HG03108 (cell line): Measurements from ENCODE around the gene CDH11.

Experiments used
- ATAC-seq: cut with Tn5 transposase; IDR thresholded peaks from one replicate; pipeline ENCODE4 v1.9.1; 2021; ENCODE audit warnings: moderate library complexity; ENCODE audit not compliant: unreplicated experiment

CDH11 gene

DNA sequence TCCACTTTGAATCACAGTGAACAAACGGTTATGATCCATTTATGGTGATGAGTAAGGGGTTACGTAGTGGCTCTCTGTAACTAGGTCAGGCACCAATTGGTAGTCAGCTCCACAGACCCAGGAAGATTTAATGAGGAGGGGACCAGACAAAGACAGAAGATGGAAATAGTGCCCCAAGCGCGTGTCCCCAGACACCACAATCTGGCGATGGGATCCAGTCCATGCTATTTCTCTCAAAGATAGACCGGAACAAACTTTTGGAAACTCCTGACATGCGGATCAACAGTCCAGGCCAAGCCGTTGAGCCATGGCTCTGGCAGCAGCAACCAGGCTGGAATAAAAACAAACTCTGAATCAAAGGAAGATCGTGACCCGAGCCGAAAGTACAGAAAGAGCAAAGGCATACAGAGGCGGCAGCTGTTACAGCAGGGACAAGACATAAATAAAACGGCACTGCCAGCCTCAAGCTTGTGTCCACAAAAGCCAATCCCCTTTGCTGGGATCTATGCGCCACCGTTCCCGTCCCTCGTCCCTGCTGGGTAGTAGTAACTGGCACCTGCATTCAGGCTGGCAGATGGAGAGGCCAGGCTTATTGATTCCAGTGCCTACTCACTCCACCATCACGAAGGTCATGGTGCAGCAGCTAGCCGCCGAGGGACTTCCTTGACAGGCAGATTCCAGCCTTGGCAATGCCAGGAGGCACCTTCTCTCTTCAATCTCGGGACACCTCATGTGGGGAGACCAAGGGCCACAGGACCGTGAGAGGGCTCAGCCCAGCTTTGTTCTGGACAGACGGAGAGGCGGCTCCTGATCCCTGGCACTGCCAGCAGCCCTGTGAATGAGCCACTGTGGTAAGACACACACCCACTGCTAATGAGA, 50.2 kb downstream of the CDH11 start:
- no peak for ATAC-seq

DNA sequence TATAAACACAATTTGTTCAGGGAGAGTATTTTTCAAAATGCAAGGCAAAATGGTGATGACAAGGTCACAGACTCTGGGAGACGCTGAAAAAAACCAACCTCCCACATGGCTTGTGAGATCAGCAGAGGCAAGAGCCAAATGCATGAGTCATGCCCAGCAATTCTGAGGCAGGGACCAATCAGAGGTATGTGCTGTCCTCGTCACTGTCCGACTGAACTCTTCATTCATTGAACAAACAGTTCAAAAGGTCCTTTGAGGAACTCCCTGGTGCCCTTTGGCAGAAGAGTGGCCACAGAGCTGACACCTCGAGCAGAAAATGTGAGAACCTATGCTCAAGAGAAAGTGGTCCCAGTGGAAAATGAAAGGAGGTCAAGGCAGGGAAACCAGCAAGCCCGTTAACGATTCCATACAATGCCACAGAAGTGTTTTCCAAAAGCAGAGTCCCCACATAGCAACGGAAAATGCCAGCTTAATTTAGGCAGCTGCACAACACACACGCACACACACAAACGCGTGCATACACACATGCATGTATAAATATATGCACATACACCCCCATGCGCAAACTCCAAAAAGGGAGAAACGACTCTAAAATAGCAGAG, 50.9 kb downstream of the CDH11 start:
- no peak for ATAC-seq

DNA sequence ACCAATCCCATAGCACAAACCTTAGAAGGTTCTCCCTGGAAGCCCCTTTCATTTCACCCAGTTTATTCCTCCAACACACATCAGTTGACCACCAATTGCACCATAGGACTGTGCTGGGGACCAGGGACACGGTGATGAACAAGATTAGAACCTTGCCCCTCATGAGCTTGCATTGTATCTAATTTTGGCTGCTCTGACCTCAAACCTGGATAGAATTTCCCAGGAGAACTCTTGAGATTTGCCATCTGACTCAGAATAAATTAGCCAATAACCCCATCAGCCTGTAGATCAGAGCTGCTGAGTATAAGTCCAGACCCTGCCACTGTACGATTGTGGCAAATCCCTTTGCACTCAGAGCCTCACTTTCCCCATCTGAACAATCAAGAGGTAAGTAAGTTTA, 52.1 kb downstream of the CDH11 start:
- no peak for ATAC-seq

DNA sequence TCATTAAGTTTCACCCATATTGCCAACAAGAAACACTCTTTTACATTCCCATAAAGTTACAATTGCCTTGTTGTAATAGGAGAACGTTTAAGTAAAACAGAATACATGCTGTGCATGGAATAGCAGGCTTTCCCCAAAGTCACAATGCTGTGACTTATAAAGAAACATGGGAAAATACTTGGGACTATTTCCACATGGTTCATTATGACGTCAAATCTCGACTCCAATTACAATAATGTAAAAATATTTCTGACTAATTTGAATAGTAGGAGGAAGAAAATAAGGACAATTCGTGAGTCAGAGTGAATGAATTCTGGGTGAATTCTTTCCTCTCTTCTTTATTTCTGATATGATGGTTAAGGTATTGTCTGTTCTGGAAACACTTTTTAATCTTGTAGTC, 52.8 kb downstream of the CDH11 start:
- ATAC-seq, result no peak

DNA sequence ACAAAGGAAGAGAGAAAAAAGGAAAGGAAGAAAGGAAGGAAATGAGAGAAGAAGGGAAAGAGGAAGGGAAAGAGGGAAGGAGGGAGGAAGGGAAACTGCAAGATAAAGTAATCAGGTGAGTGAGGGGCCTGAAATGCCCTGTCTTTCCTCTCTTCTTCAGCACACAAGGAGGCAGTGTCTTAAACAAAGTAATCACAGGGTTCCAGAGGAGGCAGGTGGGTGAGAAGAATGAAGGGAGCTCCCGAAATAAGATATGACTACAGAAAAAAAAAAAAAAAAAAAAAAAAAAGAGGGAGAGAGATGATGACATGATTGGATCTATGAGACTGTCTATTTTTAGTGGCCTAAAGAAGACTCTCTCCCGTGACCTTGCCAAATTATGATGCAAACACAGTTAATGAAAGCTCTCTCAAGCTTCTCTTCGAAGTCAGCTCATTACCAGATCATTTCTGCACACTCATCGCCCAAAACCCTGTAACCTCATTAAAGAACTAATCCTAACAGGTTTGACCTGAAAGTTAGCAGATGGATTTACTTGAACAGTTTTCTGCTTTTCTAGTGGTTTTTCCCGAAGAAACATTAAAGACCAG, 53.6 kb downstream of the CDH11 start:
- no peak for ATAC-seq

DNA sequence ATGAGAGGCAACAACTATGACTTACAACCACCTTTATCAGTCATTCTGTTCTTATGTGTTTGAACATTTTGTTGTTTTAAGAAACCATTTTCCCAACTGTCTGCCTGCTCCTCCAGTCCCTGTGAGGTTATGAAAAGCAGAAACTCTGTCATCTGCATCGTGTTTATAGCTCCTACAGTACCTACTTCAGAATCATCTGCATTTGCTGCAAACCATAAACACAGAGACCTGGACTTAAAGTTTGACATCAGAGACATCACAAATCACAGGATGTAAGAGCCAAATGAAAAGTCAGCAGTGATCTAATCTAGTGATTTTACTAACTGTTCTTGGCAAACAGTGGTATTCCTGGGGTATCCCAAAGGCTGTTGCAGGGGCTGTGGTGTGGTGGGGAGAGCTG, 55.2 kb downstream of the CDH11 start:
- no peak for ATAC-seq

DNA sequence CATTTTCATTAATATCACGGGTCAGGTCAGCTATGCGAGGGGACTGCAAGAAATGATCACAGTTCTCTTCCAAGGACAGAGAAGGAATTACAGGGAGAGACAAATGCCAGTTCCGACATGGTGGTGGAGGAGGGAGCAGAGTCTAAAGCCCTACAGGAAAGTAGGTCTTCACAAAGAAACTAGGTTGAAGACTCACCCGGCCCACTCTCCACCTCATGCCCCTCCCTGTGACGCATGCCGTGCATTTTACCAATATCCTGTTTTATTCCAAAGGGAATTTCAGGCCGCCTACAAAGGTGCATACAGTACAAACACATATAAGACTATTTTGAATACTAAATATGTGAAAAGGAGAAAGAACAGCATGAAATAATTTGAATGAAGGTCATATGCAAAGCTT, 56.8 kb downstream of the CDH11 start:
- ATAC-seq, result no peak

DNA sequence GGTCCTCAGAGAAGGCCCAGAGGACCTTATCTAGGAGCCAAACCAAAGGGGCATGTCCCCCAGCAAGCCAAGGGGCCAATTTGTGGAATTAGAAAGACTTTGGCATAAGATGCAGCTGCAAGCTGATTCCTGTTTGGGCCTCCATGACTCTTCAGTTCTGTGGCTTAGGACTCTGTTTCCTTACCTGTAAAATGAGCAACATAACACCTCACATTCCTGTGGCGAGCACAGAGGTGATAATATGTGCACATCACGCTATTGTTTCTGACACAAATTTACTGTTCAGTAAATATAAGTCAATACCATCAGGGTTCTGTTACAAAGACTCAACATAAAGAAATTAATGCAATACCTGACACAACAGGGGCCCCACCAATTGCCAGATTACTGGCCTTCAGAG, 57.7 kb downstream of the CDH11 start:
- no peak for ATAC-seq

DNA sequence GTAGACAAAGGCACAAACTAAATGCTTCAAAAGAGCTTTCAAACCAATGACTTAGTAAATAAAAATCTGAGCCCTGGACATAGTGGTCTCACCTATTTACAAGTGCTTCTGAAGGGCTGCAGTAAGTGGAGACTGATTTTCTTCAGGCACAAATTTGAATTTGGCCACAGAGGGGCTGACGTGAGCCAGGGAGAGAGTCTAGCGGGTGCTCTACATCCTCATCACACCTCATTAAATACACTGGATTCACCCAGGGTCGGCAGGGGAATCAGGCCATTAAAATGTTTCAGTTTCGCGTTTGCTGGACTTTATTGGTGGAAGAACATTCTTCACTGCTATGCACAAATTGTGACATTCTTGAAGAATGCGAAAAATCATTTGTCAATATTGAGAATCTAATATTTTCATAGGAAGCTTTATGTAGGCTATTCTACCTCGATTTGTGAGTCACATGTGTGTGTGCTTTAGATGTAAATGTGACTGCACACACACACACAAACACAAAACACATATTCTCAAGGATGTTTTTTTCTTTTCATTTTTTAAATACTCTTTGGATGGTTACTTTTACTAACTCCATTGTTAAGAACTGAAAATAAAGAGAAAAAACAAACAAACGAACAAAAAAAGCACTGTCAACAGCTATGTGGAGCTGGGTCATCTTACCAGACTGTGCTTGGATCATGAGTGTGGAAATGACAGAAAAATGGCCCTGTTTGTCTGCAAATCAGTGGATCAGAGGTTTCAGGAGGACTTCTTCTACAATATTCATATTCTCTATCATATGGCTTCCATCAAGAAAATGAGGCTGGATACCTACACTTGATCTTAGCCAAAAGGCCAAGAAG, 58.9 kb downstream of the CDH11 start:
- no peak for ATAC-seq

DNA sequence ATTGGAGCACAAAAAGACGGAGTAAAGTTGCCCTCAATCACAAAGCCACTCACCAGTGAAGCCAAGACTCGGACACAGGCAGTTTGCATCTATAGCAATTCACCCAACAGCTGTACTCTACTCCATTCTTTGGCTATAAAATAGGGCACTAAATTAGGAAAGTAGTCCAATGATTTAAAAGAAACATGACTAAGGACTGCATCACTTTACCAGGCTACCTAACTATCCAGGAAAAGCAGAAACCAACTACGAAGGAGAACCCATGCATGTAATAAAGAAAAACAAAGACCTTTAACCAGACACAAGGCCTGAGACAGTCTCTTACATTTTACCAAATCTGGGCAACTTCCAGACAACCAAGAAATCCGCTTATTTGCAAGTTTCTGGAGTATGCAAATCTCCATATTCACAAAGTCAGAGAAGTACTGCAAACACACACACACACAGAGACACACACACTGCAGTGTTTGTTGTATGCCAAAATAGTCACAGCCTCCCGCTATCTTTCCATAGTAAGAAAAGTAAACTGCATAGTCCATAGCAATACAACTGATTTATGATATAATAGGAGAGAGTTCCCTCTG, 59.8 kb downstream of the CDH11 start:
- ATAC-seq, result no peak

DNA sequence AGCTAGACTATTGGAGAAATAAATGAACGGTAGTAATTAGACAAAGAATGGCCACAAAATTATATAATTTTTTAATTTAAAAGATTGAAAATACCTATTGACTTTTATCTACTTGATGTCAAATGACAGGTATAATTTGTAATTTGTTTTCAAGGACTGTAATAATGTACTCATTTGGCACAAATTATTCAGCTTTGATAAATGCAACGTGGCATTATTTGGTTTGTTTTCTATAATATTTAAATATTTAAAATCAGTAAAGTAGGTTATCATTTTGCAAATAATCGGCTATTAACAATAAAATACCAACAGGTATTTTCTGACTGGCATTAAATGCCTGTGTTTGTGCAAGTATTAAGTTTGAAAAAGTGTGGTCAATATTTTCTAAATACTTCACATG, 60.6 kb downstream of the CDH11 start:
- no peak for ATAC-seq

DNA sequence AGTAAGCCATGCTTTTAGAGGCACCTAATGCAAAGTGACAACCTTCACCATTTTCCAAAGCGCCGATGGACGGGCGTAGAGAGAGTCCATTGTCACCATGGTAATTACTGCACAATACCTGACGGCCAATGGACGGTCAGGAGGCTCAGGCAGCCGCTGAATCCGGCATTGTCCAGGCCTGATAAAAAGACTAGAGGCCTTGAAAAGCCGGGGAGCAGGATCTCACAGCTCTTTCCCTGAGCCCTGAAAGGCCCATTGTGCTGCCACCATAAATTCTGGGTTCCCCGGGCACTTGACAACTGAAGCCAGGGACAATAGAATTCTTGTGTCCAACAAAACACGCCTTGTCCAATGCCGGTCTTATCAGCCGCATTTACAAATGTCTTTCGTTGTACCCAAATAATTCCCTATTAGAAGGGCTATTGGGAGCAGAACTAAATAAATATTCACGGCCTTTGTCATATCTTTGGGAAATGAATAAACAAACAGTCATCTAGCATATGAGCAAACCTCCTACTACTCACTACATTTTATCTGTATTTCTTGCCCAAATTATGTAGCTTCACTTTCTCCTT, 62.4 kb downstream of the CDH11 start:
- ATAC-seq, result no peak

DNA sequence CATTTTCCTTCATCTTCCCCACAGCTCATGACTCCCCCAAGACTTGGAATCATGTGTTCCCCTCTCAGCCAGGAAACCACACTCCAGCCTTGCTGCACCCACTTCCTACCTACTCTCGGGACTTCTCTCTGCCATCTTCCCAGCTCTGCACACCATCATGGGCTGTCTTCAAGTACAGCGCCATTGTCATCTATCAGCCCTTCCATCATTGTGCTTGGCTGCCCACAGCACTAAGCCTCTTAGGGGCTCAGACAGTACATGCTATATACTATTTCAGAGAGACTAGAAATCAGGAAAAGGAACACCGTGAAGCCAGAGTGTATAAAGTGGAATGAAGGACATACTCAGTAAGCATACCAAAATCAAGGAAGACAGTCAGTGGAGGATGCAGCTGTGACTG, 64.7 kb downstream of the CDH11 start:
- no peak for ATAC-seq

DNA sequence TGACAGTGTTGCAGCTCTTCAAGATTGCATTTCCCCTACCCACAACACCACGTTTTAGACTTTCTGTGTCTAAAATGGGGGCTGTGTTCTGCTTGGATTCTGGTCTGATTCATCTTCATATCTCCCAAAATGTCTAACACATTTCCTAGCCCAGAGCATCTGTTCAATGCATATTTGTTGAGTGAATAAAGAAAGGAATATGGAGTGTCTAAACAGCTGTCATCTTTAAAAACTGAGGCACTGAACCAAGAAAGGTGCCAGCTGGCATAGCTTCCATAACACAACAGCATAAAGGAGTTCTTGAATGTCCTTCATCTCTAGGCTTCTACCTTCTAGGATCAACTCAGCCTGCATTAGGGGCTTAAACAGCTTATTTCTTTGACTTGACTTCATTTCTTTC, 67.4 kb downstream of the CDH11 start:
- ATAC-seq, result no peak

DNA sequence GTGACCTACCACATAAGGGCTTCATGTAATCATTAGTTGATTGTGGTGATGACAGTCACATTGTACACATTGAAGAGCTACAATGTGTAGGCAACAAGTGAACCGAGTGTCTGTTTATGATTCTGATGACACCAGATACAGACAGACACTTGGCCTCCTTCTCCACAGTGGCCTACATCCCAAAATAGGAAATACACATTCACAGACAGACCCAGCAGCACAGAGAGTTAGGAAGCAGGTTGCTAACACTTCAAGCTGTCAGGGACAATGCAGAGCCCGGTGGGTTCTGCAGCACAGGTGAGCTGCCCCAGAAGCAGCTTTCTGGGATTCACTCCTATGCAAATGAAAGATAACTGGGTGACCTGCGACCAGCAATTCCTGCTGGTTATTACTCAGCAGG, 72.2 kb downstream of the CDH11 start:
- no peak for ATAC-seq

DNA sequence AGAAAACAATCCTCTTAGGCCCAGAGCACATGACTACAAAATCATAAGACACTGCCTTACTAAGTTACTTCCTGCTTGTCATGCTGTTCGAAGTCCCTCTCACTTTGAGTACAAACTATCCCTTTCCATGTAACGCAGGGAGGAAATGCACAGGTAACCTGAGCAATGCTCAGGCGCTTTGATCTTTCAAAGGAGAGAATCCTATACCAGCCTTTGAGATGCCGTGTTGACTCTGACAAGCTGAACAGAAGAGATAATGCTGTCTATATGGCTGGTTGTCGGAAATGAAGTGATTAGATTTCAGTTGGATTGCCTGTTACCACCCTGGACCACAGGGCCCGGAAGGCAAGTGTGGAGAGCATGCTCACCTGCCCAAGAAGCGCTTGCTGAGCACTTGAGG, 75.9 kb downstream of the CDH11 start:
- no peak for ATAC-seq

DNA sequence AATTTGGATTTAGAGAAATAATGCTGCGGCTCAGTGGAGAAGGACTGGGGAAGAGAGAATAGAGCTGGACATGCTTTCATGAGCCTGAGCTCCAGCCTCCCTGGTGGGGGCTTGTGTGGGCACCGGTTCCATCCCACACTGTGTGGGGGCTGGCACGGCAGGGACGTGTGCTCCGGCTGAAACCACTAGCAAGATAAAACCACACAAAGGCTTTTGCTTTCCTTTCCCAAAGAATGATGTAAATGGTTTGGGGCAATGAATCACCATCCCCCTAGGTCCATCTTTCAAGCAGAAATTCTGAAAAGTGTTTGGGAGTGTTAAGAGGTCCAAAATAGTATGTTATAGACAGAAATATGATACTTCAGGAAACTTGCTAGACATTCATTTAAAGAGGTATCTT, 77.0 kb downstream of the CDH11 start:
- ATAC-seq, result no peak

DNA sequence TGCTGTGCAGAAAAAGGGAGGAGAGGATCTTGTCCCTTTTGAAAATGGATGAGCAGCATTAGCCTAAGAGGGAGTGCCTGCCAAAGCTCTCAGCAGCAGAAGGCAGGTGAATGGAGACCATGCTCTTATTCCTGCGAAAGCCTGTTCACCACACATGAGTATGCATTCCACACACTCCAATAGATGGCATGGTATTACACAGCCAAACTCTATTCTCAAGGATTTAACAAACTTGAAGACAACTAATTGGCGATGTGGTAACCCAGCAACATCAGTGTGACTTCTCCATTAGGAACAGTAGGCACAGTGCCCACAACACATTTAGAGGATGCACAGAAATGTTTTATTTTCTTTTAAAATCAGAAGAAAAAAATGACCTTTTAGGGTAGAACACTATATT, 77.8 kb downstream of the CDH11 start:
- ATAC-seq, result no peak

DNA sequence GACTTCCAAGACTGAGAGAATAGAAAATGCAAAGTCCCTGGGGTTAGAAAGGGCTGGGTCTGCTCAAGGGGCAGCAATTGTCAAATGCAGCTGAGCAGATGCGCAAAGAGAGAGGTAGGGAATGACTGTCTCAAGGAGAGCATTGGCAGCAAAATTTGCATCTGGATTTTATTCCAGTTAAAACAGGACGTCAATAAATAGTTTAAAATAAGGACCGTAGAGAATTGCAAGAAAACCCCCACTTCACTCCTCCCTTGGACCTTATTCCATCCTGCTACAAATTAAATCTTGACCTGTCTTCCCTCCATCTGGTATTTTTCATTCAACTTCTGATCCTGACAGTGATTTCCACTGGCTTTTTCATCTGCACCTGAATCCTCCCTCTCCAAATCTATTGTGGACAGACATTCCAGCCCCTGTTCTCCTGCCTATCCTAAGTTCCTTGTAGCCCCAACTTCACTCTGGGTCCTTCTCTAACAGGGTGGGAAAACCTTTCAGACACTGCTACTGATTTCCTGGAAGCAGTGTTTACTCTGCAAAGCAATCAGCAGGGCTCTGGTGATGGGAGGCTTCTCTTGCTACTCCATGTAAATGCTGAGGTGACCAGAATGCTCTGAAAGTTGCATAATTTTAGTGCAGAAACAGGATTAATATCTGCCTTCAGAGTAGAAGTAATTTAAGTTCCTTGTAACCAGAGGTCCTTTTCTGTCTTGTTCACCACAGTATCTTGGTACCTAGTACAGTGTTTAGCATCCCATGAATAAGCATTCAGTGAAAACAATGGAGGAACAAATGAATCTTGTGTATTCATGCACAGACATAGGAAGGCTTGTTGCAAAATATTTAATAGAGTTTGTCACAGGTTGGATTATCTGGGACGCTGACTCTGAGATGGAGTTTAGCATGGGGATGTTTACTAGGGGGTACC, 79.2 kb downstream of the CDH11 start:
- ATAC-seq, result no peak

DNA sequence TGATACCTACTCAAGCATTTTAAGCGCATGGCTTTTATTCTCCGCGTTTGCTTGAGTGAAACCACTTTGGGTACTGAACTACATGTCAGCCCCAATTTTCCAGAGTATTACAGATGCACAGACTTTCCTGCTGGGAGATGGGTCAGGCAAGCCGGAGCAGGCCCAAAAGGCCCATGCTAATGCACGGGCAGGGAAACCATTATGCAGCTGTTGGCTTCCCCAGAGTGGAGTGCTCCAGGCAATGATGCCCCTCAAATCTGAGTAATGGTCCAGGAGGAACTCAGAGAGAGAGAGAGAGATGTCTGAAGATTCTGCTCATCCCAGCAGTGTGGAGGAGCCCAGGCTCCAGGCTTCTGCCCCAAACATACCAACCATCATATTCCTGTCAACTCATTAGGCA, 80.2 kb downstream of the CDH11 start:
- no peak for ATAC-seq
